HepG2 (cell line): ENCODE data around the gene DSG4. TPM values are rescaled to one million over a fixed set of nuclear protein-coding genes. Genes with fewer than 3 reads are reported as not detected.

Experiments
- ATAC-seq: fragments of 200-7000 bp; cut with Tn5 transposase; 3 replicates; pipeline ENCODE4 v1.9.1; 2020; ENCODE audit warnings: mild to moderate bottlenecking, moderate library complexity
- BruUV-seq: library from RNA; stranded (reverse); fragments of 400-500 nt; replicated peaks from 2 replicates; lab custom pipeline; 2021; lab: Mats Ljungman, UMichigan
- CTCF ChIA-PET: fragments of 300-600 bp; formaldehyde crosslinking; extraction: SDS; loops from one replicate; lab custom pipeline; 2021; ENCODE audit warnings: low total read pairs, inconsistent platforms, low intra/inter-chr PET ratio; lab: Yijun Ruan, JAX
- POLR2A ChIA-PET: fragments of 350-600 bp; sonication (Branson Sonifier 250); formaldehyde crosslinking; loops from one replicate; lab custom pipeline; 2020; ENCODE audit warnings: antibody characterized with exemption, inconsistent platforms; lab: Yijun Ruan, JAX
- DNase-seq: peaks from one replicate; pipeline ENCODE4 v3.0.0-alpha.2; 2015; ENCODE audit warnings: low spot score
- FAIRE-seq: peaks from 3 replicates; lab custom pipeline; 2011; peaks lifted over from hg19 to GRCh38; lab: Jason Lieb, UNC
- H2AFZ ChIP-seq: one replicate; pipeline ENCODE4 v1.6.1; 2011; ENCODE audit warnings: low read length, inconsistent platforms
- H3K27ac ChIP-seq: fragments of 300-600 bp; 3 replicates; pipeline ENCODE4 v1.8.0; 2011; ENCODE audit warnings: mixed run types, mild to moderate bottlenecking, mixed read lengths, low read length, inconsistent platforms; ENCODE audit not compliant: insufficient read depth; ENCODE audit errors: extremely low read length
- H3K27me3 ChIP-seq, 2 experiments: fragments of 200-600 bp in 1 of 2; 2 replicates in 1 of 2; 3 replicates in 1 of 2; pipeline versions ENCODE4 v1.6.0 to v1.8.0; 2011; ENCODE audit warnings: low read length in 2 of 2, mild to moderate bottlenecking in 2 of 2, moderate library complexity in 2 of 2, inconsistent platforms in 1 of 2; ENCODE audit not compliant: insufficient read depth in 2 of 2, control insufficient read depth in 1 of 2
- H3K36me3 ChIP-seq, 2 experiments: fragments of 200-600 bp in 1 of 2; replicated peaks in 1 of 2; 2 replicates in 1 of 2; 3 replicates in 1 of 2; pipeline versions ENCODE4 v1.5.1 to v1.8.0; 2011; ENCODE audit warnings: low read length in 2 of 2, inconsistent platforms in 1 of 2; ENCODE audit not compliant: insufficient read depth in 2 of 2, control insufficient read depth in 1 of 2
- H3K4me1 ChIP-seq: 2 replicates; pipeline ENCODE4 v1.5.1; 2012; ENCODE audit warnings: low read length, inconsistent platforms; ENCODE audit not compliant: insufficient read depth
- H3K4me2 ChIP-seq: 2 replicates; pipeline ENCODE4 v1.6.0; 2011; ENCODE audit warnings: low read depth, low read length, inconsistent platforms
- H3K4me3 ChIP-seq, 3 experiments: fragments of 200-600 bp in 1 of 3; sonication (generic), shearing (Covaris generic) in 1 of 3; replicated peaks in 1 of 3; 2 replicates each; pipeline ENCODE4 v1.5.1; 2011 to 2016; ENCODE audit warnings: low read length in 3 of 3, inconsistent platforms in 2 of 3, low read depth in 2 of 3, mild to moderate bottlenecking in 2 of 3, control low read depth in 1 of 3, mixed read lengths in 1 of 3; ENCODE audit not compliant: insufficient read depth in 1 of 3
- H3K79me2 ChIP-seq: one replicate; pipeline ENCODE4 v1.6.1; 2011; ENCODE audit warnings: low read length, inconsistent platforms; ENCODE audit not compliant: insufficient read depth
- H3K9ac ChIP-seq: 2 replicates; pipeline ENCODE4 v1.6.0; 2011; ENCODE audit warnings: mild to moderate bottlenecking, low read depth, low read length, inconsistent platforms; ENCODE audit not compliant: insufficient read depth
- H3K9me3 ChIP-seq: 2 replicates; pipeline ENCODE4 v1.5.1; 2012; ENCODE audit warnings: mild to moderate bottlenecking, low read length
- H4K20me1 ChIP-seq: 2 replicates; pipeline ENCODE4 v1.6.0; 2011; ENCODE audit warnings: inconsistent platforms, mild to moderate bottlenecking, low read length, moderate library complexity; ENCODE audit not compliant: insufficient read depth
- CBFB ChIP-seq: sonication (generic); formaldehyde crosslinking; IDR thresholded peaks from 2 replicates; pipeline ENCODE4 v1.4.0; 2020; ENCODE audit warnings: missing genetic modification reagents
- FIP1L1 ChIP-seq: fragments of 200-400 bp; formaldehyde crosslinking; IDR thresholded peaks from 2 replicates; pipeline ENCODE4 v1.6.1; 2018; ENCODE audit warnings: low read depth, mild to moderate bottlenecking, low read length, moderate library complexity, borderline replicate concordance; ENCODE audit not compliant: insufficient read depth
- FOXA1 ChIP-seq, 2 experiments: fragments of 450-650 bp in 1 of 2; sonication (generic) in 1 of 2; formaldehyde crosslinking in 1 of 2; IDR thresholded peaks; 2 replicates each; pipeline versions ENCODE4 v1.4.0 to v1.6.1; 2016 to 2020; ENCODE audit warnings: missing genetic modification reagents in 1 of 2
- GMEB2 ChIP-seq: IDR thresholded peaks from 2 replicates; pipeline ENCODE4 v1.6.1; 2016; ENCODE audit warnings: missing biosample characterization, missing genetic modification reagents, low read depth
- TRIM24 ChIP-seq: sonication (generic); formaldehyde crosslinking; IDR thresholded peaks from 2 replicates; pipeline ENCODE4 v1.8.0; 2022; ENCODE audit warnings: mild to moderate bottlenecking, missing genetic modification reagents
- ZBTB1 ChIP-seq: sonication (generic); formaldehyde crosslinking; IDR thresholded peaks from 2 replicates; pipeline ENCODE4 v1.4.0; 2020; ENCODE audit warnings: missing genetic modification reagents, borderline replicate concordance
- ZBTB4 ChIP-seq: sonication (generic); formaldehyde crosslinking; IDR thresholded peaks from 2 replicates; pipeline ENCODE4 v1.4.0; 2020; ENCODE audit warnings: missing genetic modification reagents, mild to moderate bottlenecking, borderline replicate concordance
- ZNF264 ChIP-seq: sonication (generic); formaldehyde crosslinking; IDR thresholded peaks from 2 replicates; pipeline ENCODE4 v1.4.0; 2020; ENCODE audit warnings: missing genetic modification reagents
- ZNF556 ChIP-seq: sonication (generic); formaldehyde crosslinking; IDR thresholded peaks from 2 replicates; pipeline ENCODE4 v1.4.0; 2020; ENCODE audit warnings: mild to moderate bottlenecking, missing genetic modification reagents, borderline replicate concordance
- ZNF703 ChIP-seq: sonication (generic); formaldehyde crosslinking; IDR thresholded peaks from 2 replicates; pipeline ENCODE4 v1.5.1; 2020; ENCODE audit warnings: missing genetic modification reagents, mild to moderate bottlenecking, moderate library complexity, borderline replicate concordance
- WGBS: methylation state at CpG from one replicate; pipeline ENCODE4 v1.1.6; 2017; ENCODE audit warnings: low lambda C conversion rate; 5-methylcytosine and 5-hydroxymethylcytosine counted together
- in situ Hi-C: cut with HindIII; loops from 2 replicates; pipeline ENCODE4 v1.10.0; 2017; ENCODE audit warnings: low pct_unique_long_range_greater_than_20kb; ENCODE audit not compliant: extremely low pct_ligation_motif_present
- intact Hi-C: fragments of 100-400 bp; cut with micrococcal nuclease; formaldehyde crosslinking; loops from one replicate; pipeline ENCODE4 v1.10.0; 2022; ENCODE audit not compliant: unreplicated experiment
- polyA plus RNA-seq, 8 experiments: library from polyadenylated mRNA; depleted of rRNA in 3 of 8; stranded (reverse) in 7 of 8; unstranded in 1 of 8; fragments of >200 nt; fragmentation: Illumina TruSeq in 4 of 8; extraction: Trizol in 4 of 8; gene quantifications; 2 replicates each; pipeline versions ENCODE4 v1.2.1 to v1.2.3, GENCODE V29; 2011 to 2016; ENCODE audit warnings: low read depth in 4 of 8, missing spikeins in 1 of 8, mixed read lengths in 1 of 8; ENCODE audit not compliant: insufficient read depth in 1 of 8
- total RNA-seq, 5 experiments: library from RNA; depleted of rRNA; stranded (reverse); fragments of >200 nt; fragmentation: Illumina TruSeq; extraction: Trizol; gene quantifications; 2 replicates each; pipeline ENCODE4 v1.2.3, GENCODE V29; 2016; ENCODE audit warnings: low read depth in 1 of 5

Gene DSG4
- total and polyA plus RNA-seq, 2 of the 13 experiments (the other 11 are each of a cell fraction or from before 2014, with no cell fraction given) = 0.07 TPM; not detected in 1

- H3K4me3 ChIP-seq = no peak overlapping the region
- 36% methylated on average over 2 of the region's 2 CpGs for WGBS
- no peaks in the 10 kb centered on the region for H3K36me3 ChIP-seq
- H3K9ac ChIP-seq = no peak overlapping the region
- no peak overlapping the region for H2AFZ ChIP-seq
- in situ Hi-C loops = no loop called here
- ATAC-seq = no peak
- TF ChIP-seq TRIM24 = no peak
- no peak for TF ChIP-seq ZBTB1 (CRISPR knock-in tag)
- no peak for TF ChIP-seq ZNF556
- TF ChIP-seq GMEB2 (CRISPR knock-in tag) = no peak
- no peak for TF ChIP-seq ZBTB4
- no peak for TF ChIP-seq FIP1L1
- no peak for TF ChIP-seq ZNF703 (CRISPR knock-in tag)
- TF ChIP-seq CBFB = no peak
- no peak for TF ChIP-seq ZNF264 (CRISPR knock-in tag)
- TF ChIP-seq FOXA1 (IDR thresholded peaks at IDR 0.05) = no peak
- no peak for TF ChIP-seq FOXA1 (CRISPR knock-in tag; IDR thresholded peaks at IDR 0.05)
- TF ChIP-seq, all 625 proteins: peak for 0
- ChIA-PET POLR2A (no interaction called here), CTCF (no interaction called here)
- Histone ChIP-seq H4K20me1 (no peaks in the 10 kb centered on the region), H3K4me1 (no peaks in the 10 kb centered on the region), H3K79me2 (no peaks in the 10 kb centered on the region), H3K27ac (no peak overlapping the region), H3K27me3 (no peaks in the 10 kb centered on the region), H3K9me3 (no peaks in the 10 kb centered on the region), H3K4me2 (no peak overlapping the region)
- intact Hi-C loops = loop anchor here (10.0 kb wide), 1 partner anchor 435 kb away; no protein-coding TSS in a partner anchor
- no TSS peak for BruUV-seq
- FAIRE-seq = no peak
- no peak for DNase-seq
Observed at GRCh38 chr18:31429623-31430022, 53.0 kb downstream of the DSG4 start.
